C4-2B (cell line): ENCODE results near the gene SERPINA7.

Source experiments
- H3K27ac ChIP-seq: fragments of 450-650 bp; 2 replicates; pipeline ENCODE4 v1.5.1; 2017
- CTCF ChIP-seq: fragments of 450-650 bp; conservative IDR thresholded peaks from 2 replicates; pipeline ENCODE4 v1.5.1; 2017; ENCODE audit warnings: mild to moderate bottlenecking
- ZFX ChIP-seq: fragments of 450-650 bp; IDR thresholded peaks from 2 replicates; pipeline ENCODE4 v1.6.1; 2017

The SERPINA7 gene

GRCh38 chrX:106036716-106037115 is 1.8 kb downstream of the SERPINA7 start:
- H3K27ac ChIP-seq = no peak overlapping the region
- TF ChIP-seq CTCF (no peak), ZFX (no peak)

- no peak overlapping the region for H3K27ac ChIP-seq
- TF ChIP-seq CTCF (peak; percentile 58), ZFX (no peak)
Observed at GRCh38 chrX:106035064-106035463, 3.5 kb downstream of the SERPINA7 start.

GRCh38 chrX:106023947-106024346 is 14.6 kb downstream of the SERPINA7 start:
- TF ChIP-seq ZFX (no peak), CTCF (no peak)
- no peak overlapping the region for H3K27ac ChIP-seq

DNA sequence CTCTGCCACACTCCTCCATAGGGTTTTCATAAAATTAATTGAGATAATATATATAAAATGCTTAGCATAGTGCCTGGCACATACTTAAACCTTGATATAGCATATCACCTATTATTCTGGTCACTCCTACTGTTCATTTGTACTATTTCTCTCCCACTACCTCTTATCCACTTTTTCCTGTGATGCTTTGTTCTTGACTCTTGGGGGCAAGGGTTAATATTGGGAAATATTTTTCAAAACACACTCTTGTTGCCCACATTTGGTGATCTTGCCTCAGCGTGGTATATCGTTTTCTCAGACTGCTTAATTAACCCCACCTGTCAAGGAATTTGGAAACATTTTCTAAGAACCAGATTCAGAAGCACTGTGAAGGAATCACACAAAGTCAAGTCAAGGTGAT is 16.3 kb downstream of the SERPINA7 start:
- H3K27ac ChIP-seq = no peak overlapping the region
- no peak for TF ChIP-seq ZFX
- no peak for TF ChIP-seq CTCF

DNA sequence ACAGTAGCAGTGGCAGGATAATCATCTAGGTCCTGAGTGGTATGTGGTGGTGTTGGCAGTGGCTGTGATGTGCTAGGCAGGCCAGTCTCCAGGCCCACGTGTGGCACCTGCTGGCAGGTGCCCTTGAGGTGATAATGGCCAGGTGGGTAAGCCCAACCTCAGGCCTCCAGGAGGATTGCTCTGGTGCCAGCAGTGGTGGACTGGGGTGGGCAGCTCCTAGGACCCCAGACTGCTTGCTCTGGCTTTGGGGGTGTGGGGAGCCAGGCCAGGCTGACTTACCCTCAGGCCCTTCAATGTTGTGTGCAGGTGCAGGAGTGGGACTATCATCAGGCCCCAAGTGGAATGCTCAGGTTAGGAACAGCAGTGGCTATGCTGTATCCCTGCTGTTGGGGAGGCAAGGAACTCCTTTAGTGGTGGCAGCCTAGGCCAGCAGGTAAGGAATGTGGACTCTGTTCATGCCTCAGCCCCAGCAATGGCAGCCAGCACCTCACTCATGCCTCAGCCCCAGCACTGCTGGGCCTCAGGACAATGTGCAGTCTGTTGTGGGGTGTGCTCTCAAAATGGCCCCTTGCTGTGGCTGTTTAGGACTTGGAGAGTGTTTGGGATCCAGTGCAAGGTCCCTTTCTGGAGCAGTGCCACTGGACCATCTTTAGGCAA is 24.3 kb downstream of the SERPINA7 start:
- TF ChIP-seq CTCF (no peak), ZFX (no peak)
- no peak overlapping the region for H3K27ac ChIP-seq

- TF ChIP-seq ZFX (no peak), CTCF (no peak)
- H3K27ac ChIP-seq = no peak overlapping the region
Observed at GRCh38 chrX:106009145-106009544, 29.4 kb downstream of the SERPINA7 start.

DNA sequence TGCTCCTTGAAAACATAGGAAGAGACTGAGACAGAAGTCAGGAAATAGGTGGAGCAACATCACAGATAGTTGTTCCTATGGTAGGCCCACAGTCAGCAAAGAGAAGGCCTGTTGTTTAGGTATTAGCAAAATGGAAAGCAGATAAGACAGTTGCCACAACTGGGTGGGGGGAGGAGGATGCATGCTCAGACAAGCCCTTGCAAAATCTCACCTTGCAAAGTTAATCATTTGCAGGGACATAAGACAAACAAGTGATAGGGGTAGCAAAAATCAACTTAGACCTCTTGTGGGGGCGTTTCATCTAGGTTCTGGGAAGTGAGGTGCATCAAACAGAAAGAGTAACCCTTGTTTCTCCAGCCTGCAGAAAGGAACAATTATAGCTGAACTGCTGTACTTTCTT is 30.7 kb downstream of the SERPINA7 start:
- TF ChIP-seq ZFX (no peak), CTCF (no peak)
- no peak overlapping the region for H3K27ac ChIP-seq
